Right atrium auricular region (tissue), 2 donors: ENCODE results near the gene TRIM66. TPM values are rescaled to one million over a fixed set of nuclear protein-coding genes. Genes with fewer than 3 reads are reported as not detected.

Experiments
- DNase-seq: peaks from one replicate; pipeline ENCODE4 v3.0.0-alpha.2; 2019; ENCODE audit warnings: low spot score
- H3K27ac ChIP-seq, 2 donors: fragments of 200-600 bp; sonication (generic); 1 replicate in 1 of 2; 2 replicates in 1 of 2; pipeline ENCODE4 v1.5.1; 2016 to 2019
- H3K27me3 ChIP-seq, 2 donors: fragments of 200-600 bp; sonication (generic); one replicate each; pipeline versions ENCODE4 v1.5.1 to v1.6.0; 2017 to 2019
- H3K36me3 ChIP-seq: fragments of 200-600 bp; sonication (generic); one replicate; pipeline ENCODE4 v1.5.1; 2016
- H3K4me1 ChIP-seq, 2 donors: fragments of 200-600 bp; sonication (generic); one replicate each; pipeline versions ENCODE4 v1.5.1 to v1.6.0; 2017 to 2019
- H3K4me3 ChIP-seq, 2 donors: fragments of 200-600 bp; sonication (generic); 1 replicate in 1 of 2; 2 replicates in 1 of 2; pipeline ENCODE4 v1.5.1; 2017 to 2019; ENCODE audit warnings: mild to moderate bottlenecking in 1 of 2, moderate library complexity in 1 of 2
- H3K9me3 ChIP-seq, 2 donors: fragments of 200-600 bp; sonication (generic); one replicate each; pipeline ENCODE4 v1.5.1; 2019
- CTCF ChIP-seq, 2 donors: fragments of 200-600 bp; sonication (generic); IDR thresholded peaks; one replicate each; pipeline ENCODE4 v1.5.1; 2019; ENCODE audit warnings: antibody characterized with exemption in 2 of 2
- total RNA-seq, 2 donors: library from RNA; depleted of rRNA; stranded (reverse); fragments of >200 nt; gene quantifications; one replicate each; pipeline ENCODE4 v1.1.0, GENCODE V29; 2016

TRIM66 gene
- total RNA-seq, 2 donors from 2014 or later, result 0.56 to 3.7 TPM

- Histone ChIP-seq H3K27me3 (no peaks in the 10 kb centered on the region), H3K4me1 (peaks cover 0 to 5% of the 10 kb centered on the region in 2 donors), H3K9me3 (no peaks in the 10 kb centered on the region), H3K36me3 (peaks cover 74% of the 10 kb centered on the region), H3K27ac (no peak overlapping the region), H3K4me3 (no peak overlapping the region)
- TF ChIP-seq CTCF (IDR thresholded peaks at IDR 0.05), result no peak
- DNase-seq, result no peak
Observed at GRCh38 chr11:8693555-8693954, 11.1 kb upstream of the TRIM66 start.

GRCh38 chr11:8693010-8693551 lies 10.6 kb upstream of the TRIM66 start:
- TF ChIP-seq CTCF (IDR thresholded peaks at IDR 0.05), result no peak

GRCh38 chr11:8692417-8692816 lies 10.0 kb upstream of the TRIM66 start:
- Histone ChIP-seq H3K36me3 (peaks cover 65% of the 10 kb centered on the region), H3K9me3 (no peaks in the 10 kb centered on the region), H3K27me3 (no peaks in the 10 kb centered on the region), H3K4me1 (peaks cover 0 to 13% of the 10 kb centered on the region in 2 donors), H3K4me3 (no peak overlapping the region), H3K27ac (no peak overlapping the region)
- no peak for DNase-seq
- no peak for TF ChIP-seq CTCF (IDR thresholded peaks at IDR 0.05)

More at GRCh38 chr11:8693010-8693551, 10.6 kb upstream of the TRIM66 start:
- H3K9me3 ChIP-seq, result no peaks in the 10 kb centered on the region
- H3K4me3 ChIP-seq, result no peak overlapping the region
- H3K27me3 ChIP-seq, result no peaks in the 10 kb centered on the region
- peaks cover 0 to 9% of the 10 kb centered on the region in 2 donors for H3K4me1 ChIP-seq
- H3K27ac ChIP-seq, result no peak overlapping the region
- peaks cover 69% of the 10 kb centered on the region for H3K36me3 ChIP-seq
- no peak for DNase-seq

- peaks cover 64% of the 10 kb centered on the region for H3K36me3 ChIP-seq
- H3K27me3 ChIP-seq, result no peaks in the 10 kb centered on the region
- no peaks in the 10 kb centered on the region for H3K9me3 ChIP-seq
- H3K27ac ChIP-seq, result no peak overlapping the region
- DNase-seq, result no peak
- no peak overlapping the region for H3K4me3 ChIP-seq
- H3K4me1 ChIP-seq, result peaks cover 0 to 13% of the 10 kb centered on the region in 2 donors
- TF ChIP-seq CTCF (IDR thresholded peaks at IDR 0.05), result no peak
Observed at GRCh38 chr11:8691601-8692000, 9.1 kb upstream of the TRIM66 start.

- Histone ChIP-seq H3K4me1 (peaks cover 0 to 13% of the 10 kb centered on the region in 2 donors), H3K27ac (no peak overlapping the region), H3K9me3 (no peaks in the 10 kb centered on the region), H3K36me3 (peaks cover 64% of the 10 kb centered on the region), H3K27me3 (no peaks in the 10 kb centered on the region), H3K4me3 (no peak overlapping the region)
- DNase-seq, result no peak
- TF ChIP-seq CTCF (IDR thresholded peaks at IDR 0.05), result no peak
Observed at GRCh38 chr11:8690374-8691342, 8.2 kb upstream of the TRIM66 start.
